GM21381 (cell line): ENCODE results near the gene TRIOBP.
"Not testable (repeated sequence)": the region's sequence is repeated elsewhere in the genome, so short reads cannot be mapped to it uniquely, and the experiment has no call there.

Experiments
- ATAC-seq: cut with Tn5 transposase; IDR thresholded peaks from one replicate; pipeline ENCODE4 v1.9.1; 2021; ENCODE audit warnings: mild to moderate bottlenecking, moderate library complexity; ENCODE audit not compliant: unreplicated experiment

TRIOBP gene

DNA sequence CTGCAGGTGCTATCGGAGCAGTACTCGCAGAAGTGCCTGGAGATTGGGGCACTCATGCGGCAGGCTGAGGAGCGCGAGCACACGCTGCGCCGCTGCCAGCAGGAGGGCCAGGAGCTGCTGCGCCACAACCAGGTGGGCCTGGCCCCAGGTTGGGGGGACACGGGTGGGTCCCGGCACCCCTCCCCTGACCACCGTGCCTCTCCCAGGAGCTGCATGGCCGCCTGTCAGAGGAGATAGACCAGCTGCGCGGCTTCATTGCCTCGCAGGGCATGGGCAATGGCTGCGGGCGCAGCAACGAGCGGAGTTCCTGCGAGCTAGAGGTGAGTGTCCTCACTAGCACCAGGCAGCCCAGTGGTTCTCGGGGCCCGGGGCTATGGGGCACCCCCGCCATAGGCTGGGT is 72.2 kb downstream of the TRIOBP start:
- no peak for ATAC-seq

- no peak for ATAC-seq
Measured at GRCh38 chr22:37771081-37771480, 74.2 kb downstream of the TRIOBP start.

DNA sequence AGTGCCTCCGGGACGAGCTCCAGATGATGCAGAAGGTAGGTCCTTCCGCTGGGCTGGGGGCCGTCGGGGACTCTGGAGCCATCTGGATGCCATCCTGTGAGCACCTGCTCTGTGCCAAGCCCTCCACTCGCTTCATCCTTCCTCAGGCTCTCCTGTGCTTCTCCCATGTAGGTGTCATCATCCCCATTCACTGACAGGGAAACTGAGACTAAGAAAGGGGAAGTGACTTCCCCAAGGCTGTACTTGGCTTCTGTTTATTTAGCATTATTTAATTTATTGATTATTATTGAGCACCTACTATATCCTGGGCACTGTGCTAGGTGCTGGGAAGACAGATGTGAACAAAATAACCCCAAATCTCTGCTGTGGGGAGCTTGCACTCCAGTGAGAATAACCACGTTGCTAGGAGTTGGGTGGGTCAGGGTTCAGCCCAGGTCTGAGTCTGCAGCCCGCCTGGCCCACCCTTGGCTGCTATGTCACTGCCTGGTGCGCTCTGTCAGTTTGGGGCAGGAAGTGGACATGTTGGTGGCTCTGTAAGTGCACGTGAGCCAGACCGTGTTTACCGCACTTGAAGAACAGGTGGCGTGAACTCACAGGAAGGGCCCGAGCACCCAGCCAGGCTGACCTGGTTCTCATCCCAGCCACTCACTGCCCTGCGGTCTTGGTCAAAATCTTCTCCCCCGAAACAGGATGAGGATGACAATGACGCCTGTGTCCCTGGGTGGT is 75.0 kb downstream of the TRIOBP start:
- ATAC-seq: no peak

DNA sequence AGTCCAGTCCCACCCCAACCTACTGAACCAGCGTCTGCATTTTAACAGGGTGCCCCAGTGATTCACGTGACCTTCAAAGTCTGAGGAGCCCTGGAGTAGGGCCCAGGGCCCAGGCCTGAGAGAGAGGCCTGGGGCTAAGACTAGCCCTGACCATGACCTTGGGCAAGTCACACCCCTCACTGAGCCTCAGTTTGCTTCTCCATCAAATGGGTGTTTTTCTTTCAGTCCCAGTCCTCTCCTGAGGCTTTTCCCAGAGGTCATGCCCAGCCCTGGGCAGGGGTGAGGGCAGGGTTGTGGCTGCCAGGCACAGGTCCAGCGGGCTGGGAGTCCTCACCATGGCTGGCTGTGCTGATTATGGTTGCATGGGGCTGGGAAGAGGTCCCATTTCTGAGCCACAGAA is 77.9 kb downstream of the TRIOBP start:
- ATAC-seq: no peak

GRCh38 chr22:37775785-37776638 is 79.2 kb downstream of the TRIOBP start:
- ATAC-seq: no peak

GRCh38 chr22:37776639-37777005 is 79.8 kb downstream of the TRIOBP start:
- ATAC-seq: no peak

DNA sequence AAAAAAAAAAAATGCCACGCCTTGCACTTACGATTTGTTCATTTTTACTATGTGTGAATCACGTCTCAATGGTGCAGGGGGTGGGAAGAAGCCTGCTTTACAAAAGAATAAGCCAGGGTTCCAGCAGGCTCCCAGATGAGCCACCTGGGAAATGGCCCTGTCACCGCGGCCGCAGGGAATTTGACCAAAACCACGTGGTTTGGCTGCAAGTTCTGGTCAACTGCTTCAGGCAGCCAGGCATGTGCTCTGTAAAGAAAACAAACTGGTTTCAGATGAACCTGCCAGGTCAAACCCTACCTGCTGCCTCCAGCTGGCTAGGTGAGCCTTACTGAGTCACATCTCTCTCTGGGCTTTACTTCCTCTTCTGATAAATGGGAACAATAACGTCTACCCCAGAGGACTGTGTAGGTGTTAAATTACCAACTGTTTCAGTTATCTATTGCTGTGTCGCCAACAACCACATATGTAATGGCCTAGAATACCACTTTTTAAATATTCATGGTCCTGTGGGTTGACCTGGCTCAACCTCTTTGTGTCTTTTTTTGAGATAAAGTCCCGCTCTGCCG is 80.4 kb downstream of the TRIOBP start:
- peak; percentile 60 for ATAC-seq

GRCh38 chr22:37778370-37779009 is 81.6 kb downstream of the TRIOBP start:
- ATAC-seq: no peak

GRCh38 chr22:37781434-37782059 is 84.7 kb downstream of the TRIOBP start:
- ATAC-seq: no peak

- ATAC-seq: no peak
Measured at GRCh38 chr22:37782340-37783168, 85.7 kb downstream of the TRIOBP start.

DNA sequence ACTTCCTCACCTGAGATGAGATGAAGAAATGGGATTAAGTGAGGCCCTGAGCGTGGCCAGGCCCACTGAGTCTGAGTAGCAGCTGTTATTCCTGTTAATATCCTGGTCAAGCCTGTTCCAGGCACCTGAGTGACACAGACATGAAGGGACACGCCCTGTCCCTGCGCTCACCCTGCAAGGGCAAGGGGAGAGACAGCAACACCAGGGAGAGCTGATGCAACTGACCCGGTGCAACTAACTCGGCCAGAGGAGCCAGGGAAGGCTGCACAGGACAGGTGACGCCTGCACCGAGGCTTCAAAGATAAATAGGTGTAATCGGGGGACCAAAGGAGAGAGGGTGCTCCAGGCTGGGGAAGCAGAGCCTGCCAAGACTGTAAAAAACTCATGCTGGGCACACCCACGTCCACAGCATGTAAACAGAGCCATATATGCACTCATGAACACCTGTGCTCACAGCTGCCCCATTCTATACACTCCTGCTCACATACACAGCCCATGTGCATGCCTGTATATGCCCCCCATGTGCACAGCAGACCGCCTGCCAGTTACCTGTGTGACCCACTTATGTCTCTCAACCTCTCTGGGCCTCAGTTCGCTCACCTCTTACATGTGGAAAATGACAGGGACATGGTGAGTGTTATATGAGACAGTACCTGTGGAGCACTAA is 88.1 kb downstream of the TRIOBP start:
- ATAC-seq: no peak

- ATAC-seq: no peak
Measured at GRCh38 chr22:37790234-37790633, 93.4 kb downstream of the TRIOBP start.

- ATAC-seq: no peak
Measured at GRCh38 chr22:37792494-37792893, 95.6 kb downstream of the TRIOBP start.

- no peak for ATAC-seq
Measured at GRCh38 chr22:37794376-37794775, 97.5 kb downstream of the TRIOBP start.

DNA sequence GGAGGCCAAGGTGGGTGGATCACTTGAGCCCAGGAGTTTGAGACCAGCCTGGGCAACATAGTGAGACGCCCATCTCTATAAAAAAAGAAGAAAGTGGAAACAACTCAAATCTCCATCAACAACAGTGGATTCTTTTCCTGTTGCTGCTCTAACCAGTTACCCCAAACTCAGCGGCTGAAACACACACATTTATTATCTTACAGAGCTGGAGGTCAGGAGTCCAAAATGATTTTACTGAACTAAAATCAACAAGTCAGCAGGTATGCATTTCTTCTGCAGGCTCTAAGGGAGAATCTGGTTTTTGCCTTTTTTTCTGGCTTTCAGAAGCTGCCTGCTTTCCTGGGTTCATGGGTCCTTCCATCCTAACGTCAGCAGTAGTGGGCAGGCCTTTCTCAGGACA is 99.2 kb downstream of the TRIOBP start:
- ATAC-seq: no peak

DNA sequence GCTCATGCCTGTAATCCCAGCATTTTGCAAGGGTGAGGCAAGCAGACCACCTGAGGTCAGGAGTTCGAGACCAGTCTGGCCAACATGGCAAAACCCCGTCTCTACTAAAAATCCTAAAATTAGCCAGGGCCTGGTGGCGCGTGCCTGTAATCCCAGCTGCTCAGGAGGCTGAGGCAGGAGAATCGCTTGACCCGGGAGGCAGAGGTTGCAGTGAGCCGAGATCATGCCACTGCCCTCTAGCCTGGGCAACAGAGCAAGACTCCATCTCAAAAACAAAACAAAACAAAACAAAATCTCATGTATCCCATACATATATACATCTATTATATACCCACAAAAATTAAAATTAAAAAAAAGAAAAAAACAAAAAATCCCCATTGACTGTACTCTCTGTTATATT is 100.4 kb downstream of the TRIOBP start:
- not testable (repeated sequence) for ATAC-seq

- ATAC-seq: no peak
Measured at GRCh38 chr22:37797874-37798500, 101.1 kb downstream of the TRIOBP start.

GRCh38 chr22:37799979-37800378 is 103.1 kb downstream of the TRIOBP start:
- not testable (repeated sequence) for ATAC-seq

GRCh38 chr22:37801946-37802309 is 105.1 kb downstream of the TRIOBP start:
- no peak for ATAC-seq
